T-helper 1 cell treated with Interleukin-12 subunit alpha and Interleukin-12 subunit beta and Interleukin-4 antibody, amounts not matched to agents 30 μg/mL and 1 μg/mL, for 36 hours (primary cell): ENCODE results near the gene PTF1A.
"Not testable (repeated sequence)": the region's sequence is repeated elsewhere in the genome, so short reads cannot be mapped to it uniquely, and the experiment has no call there.

Experiments
- H3K27ac Mint-ChIP-seq: one replicate; pipeline ENCODE4 v1.8.0; 2021; ENCODE audit warnings: mild to moderate bottlenecking, mixed read lengths
- H3K27me3 Mint-ChIP-seq: one replicate; pipeline ENCODE4 v1.8.0; 2021; ENCODE audit warnings: low read depth, mixed read lengths
- H3K36me3 Mint-ChIP-seq: one replicate; pipeline ENCODE4 v1.8.0; 2021; ENCODE audit warnings: low read depth, mixed read lengths
- H3K4me1 Mint-ChIP-seq: one replicate; pipeline ENCODE4 v1.8.0; 2021; ENCODE audit warnings: low read depth, mixed read lengths
- H3K4me3 Mint-ChIP-seq: one replicate; pipeline ENCODE4 v1.8.0; 2021; ENCODE audit warnings: mild to moderate bottlenecking, moderate library complexity, mixed read lengths
- H3K9me3 Mint-ChIP-seq: one replicate; pipeline ENCODE4 v1.8.0; 2021; ENCODE audit warnings: mixed read lengths

Gene PTF1A

GRCh38 chr10:23205972-23206642 lies 14.0 kb downstream of the PTF1A start:
- H3K4me3 Mint-ChIP-seq = no peak overlapping the region
- H3K9me3 Mint-ChIP-seq = no peaks in the 10 kb centered on the region
- no peaks in the 10 kb centered on the region for H3K4me1 Mint-ChIP-seq
- H3K36me3 Mint-ChIP-seq = no peaks in the 10 kb centered on the region
- no peak overlapping the region for H3K27ac Mint-ChIP-seq
- H3K27me3 Mint-ChIP-seq = peaks cover 54% of the 10 kb centered on the region

GRCh38 chr10:23217471-23217870 lies 25.4 kb downstream of the PTF1A start:
- Mint-ChIP-seq H3K4me3 (no peak overlapping the region), H3K9me3 (no peaks in the 10 kb centered on the region), H3K36me3 (no peaks in the 10 kb centered on the region), H3K27ac (no peak overlapping the region), H3K4me1 (no peaks in the 10 kb centered on the region), H3K27me3 (peaks cover 9% of the 10 kb centered on the region)

GRCh38 chr10:23230582-23230981 lies 38.5 kb downstream of the PTF1A start:
- H3K36me3 Mint-ChIP-seq = no peaks in the 10 kb centered on the region
- H3K4me3 Mint-ChIP-seq = no peak overlapping the region
- no peak overlapping the region for H3K27ac Mint-ChIP-seq
- H3K9me3 Mint-ChIP-seq = peaks cover 3% of the 10 kb centered on the region
- H3K4me1 Mint-ChIP-seq = no peaks in the 10 kb centered on the region
- no peaks in the 10 kb centered on the region for H3K27me3 Mint-ChIP-seq

GRCh38 chr10:23238015-23238414 lies 45.9 kb downstream of the PTF1A start:
- Mint-ChIP-seq H3K4me1 (no peaks in the 10 kb centered on the region), H3K9me3 (peaks cover 3% of the 10 kb centered on the region), H3K27me3 (peaks cover 3% of the 10 kb centered on the region), H3K4me3 (no peak overlapping the region), H3K27ac (no peak overlapping the region), H3K36me3 (no peaks in the 10 kb centered on the region)

GRCh38 chr10:23241779-23242178 lies 49.7 kb downstream of the PTF1A start:
- H3K4me1 Mint-ChIP-seq, H3K36me3 Mint-ChIP-seq, H3K27ac Mint-ChIP-seq, H3K9me3 Mint-ChIP-seq, H3K4me3 Mint-ChIP-seq, H3K27me3 Mint-ChIP-seq: not testable (repeated sequence)
